AG10803 (cell line): Measurements from ENCODE around the gene NUP35.

Experiments used
- DNase-seq: peaks from one replicate; pipeline ENCODE4 v3.0.0; 2010; ENCODE audit warnings: low read depth
- H3K4me3 ChIP-seq: 2 replicates; pipeline ENCODE4 v1.5.1; 2011; ENCODE audit warnings: mild to moderate bottlenecking, low read length, control low read depth
- TF ChIP-seq, protein P1 (sequence below): conservative IDR thresholded peaks from 2 replicates; pipeline ENCODE4 v1.5.1; 2011; ENCODE audit warnings: mild to moderate bottlenecking, low read length, control low read depth, inconsistent platforms

NUP35 gene

GRCh38 chr2:183186296-183186695 lies 62.1 kb downstream of the NUP35 start:
- DNase-seq: peak; percentile 44
- H3K4me3 ChIP-seq: no peak overlapping the region
- TF ChIP-seq, protein P1, sequence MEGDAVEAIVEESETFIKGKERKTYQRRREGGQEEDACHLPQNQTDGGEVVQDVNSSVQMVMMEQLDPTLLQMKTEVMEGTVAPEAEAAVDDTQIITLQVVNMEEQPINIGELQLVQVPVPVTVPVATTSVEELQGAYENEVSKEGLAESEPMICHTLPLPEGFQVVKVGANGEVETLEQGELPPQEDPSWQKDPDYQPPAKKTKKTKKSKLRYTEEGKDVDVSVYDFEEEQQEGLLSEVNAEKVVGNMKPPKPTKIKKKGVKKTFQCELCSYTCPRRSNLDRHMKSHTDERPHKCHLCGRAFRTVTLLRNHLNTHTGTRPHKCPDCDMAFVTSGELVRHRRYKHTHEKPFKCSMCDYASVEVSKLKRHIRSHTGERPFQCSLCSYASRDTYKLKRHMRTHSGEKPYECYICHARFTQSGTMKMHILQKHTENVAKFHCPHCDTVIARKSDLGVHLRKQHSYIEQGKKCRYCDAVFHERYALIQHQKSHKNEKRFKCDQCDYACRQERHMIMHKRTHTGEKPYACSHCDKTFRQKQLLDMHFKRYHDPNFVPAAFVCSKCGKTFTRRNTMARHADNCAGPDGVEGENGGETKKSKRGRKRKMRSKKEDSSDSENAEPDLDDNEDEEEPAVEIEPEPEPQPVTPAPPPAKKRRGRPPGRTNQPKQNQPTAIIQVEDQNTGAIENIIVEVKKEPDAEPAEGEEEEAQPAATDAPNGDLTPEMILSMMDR: no peak

GRCh38 chr2:183186766-183187165 lies 62.5 kb downstream of the NUP35 start:
- H3K4me3 ChIP-seq: no peak overlapping the region
- TF ChIP-seq, protein P1: no peak
- no peak for DNase-seq

GRCh38 chr2:183192343-183192742 lies 68.1 kb downstream of the NUP35 start:
- DNase-seq: no peak
- no peak overlapping the region for H3K4me3 ChIP-seq
- TF ChIP-seq, protein P1: no peak

DNA sequence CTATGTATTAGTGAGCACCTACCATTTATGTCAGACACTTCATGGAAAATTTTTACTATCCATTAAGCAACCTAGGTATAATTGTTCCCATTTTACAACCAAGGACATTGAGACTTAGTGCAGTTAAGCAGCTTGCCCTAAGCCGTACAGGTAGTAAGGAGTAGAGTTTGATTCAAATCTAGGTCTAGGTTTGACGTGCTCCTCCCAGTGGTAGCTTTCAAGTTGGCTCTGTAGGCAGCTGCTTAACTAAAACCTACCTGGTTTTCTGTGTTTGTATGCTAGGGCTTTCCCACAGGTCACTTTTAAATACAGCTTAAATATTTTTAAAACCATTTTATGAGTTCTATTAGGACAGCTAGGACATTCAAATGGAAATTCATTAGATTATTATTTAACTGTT lies 69.7 kb downstream of the NUP35 start:
- no peak overlapping the region for H3K4me3 ChIP-seq
- TF ChIP-seq, protein P1: no peak
- DNase-seq: no peak

DNA sequence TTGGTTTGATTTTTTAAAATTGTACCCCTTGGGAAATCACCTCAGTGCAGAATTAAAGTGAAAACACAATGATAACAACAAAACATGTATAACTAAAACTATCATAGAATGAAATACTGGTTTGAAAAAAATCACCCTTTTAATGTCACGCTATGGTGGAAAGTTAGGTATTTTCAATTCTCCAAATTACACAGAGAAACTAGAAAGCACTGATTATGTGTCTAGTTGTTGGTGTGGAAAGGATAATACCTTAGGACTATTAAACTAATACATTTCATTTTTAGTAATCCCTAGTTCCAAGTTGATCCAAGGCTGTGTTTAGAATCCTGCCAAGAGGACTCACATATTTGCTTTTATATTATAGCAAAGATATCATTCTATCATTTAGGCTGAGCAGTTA lies 71.2 kb downstream of the NUP35 start:
- DNase-seq: no peak
- TF ChIP-seq, protein P1: no peak
- no peak overlapping the region for H3K4me3 ChIP-seq

DNA sequence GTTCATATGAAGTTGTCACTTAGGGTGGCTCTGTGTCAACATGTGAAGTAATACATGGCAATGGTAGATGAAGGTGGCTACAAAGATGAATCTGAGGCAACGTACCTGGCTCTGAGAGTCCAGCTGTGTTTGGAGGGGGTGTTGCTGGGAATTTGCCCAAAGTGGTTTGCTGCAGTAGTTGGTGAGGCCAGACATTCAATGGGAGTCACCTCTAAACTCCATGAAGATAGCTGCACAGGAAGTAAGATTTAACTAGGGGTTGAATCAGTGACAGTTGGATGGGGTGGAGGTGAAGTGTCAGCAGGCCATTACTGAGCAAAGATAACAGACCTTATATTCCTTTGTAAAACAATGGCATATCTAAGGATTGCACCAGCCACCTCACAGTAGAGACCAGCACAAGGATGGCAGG lies 71.8 kb downstream of the NUP35 start:
- DNase-seq: no peak
- TF ChIP-seq, protein P1: no peak
- H3K4me3 ChIP-seq: no peak overlapping the region

- DNase-seq: no peak
Observed at GRCh38 chr2:183204397-183204796, 80.2 kb downstream of the NUP35 start.

More at GRCh38 chr2:183204397-183204796, 80.2 kb downstream of the NUP35 start:
- TF ChIP-seq, protein P1: no peak
- no peak overlapping the region for H3K4me3 ChIP-seq
